Pancreas (tissue), 10 donors: Measurements from ENCODE around the gene UCN3. TPM values are rescaled to one million over a fixed set of nuclear protein-coding genes. Genes with fewer than 3 reads are reported as not detected.
"Not testable (repeated sequence)": the region's sequence is repeated elsewhere in the genome, so short reads cannot be mapped to it uniquely, and the experiment has no call there.

ENCODE experiments used
- ATAC-seq, 4 donors: fragments of 200-7000 bp; cut with Tn5 transposase; one replicate each; pipeline versions ENCODE4 v1.8.0 to v1.9.1; 2020; ENCODE audit warnings: mild to moderate bottlenecking in 4 of 4, moderate library complexity in 4 of 4
- DNase-seq, 6 donors: peaks; one replicate each; pipeline ENCODE4 v3.0.0-alpha.2; 2020
- FAIRE-seq: peaks from 2 replicates; lab custom pipeline; 2012; peaks lifted over from hg19 to GRCh38; lab: Jason Lieb, UNC
- H3K27ac ChIP-seq, 4 donors: fragments of 200-600 bp; sonication (generic); 1 replicate in 3 of 4; 2 replicates in 1 of 4; pipeline versions ENCODE4 v1.5.0 to v1.8.0; 2020
- H3K27me3 ChIP-seq, 4 donors: fragments of 200-600 bp; one replicate each; pipeline ENCODE4 v1.8.0; 2021
- H3K36me3 ChIP-seq, 3 donors: fragments of 200-600 bp; sonication (generic) in 1 of 3; one replicate each; pipeline versions ENCODE4 v1.5.0 to v1.8.0; 2020 to 2021
- H3K4me1 ChIP-seq, 3 donors: fragments of 200-600 bp; one replicate each; pipeline ENCODE4 v1.8.0; 2021
- H3K4me3 ChIP-seq, 4 donors: fragments of 200-600 bp; sonication (generic) in 2 of 4; one replicate each; pipeline versions ENCODE4 v1.5.0 to v1.8.0; 2020 to 2021
- H3K9me3 ChIP-seq, 4 donors: fragments of 200-600 bp; one replicate each; pipeline ENCODE4 v1.8.0; 2021
- CTCF ChIP-seq, 4 donors: fragments of 200-600 bp; sonication (generic) in 3 of 4; IDR thresholded peaks; one replicate each; pipeline versions ENCODE4 v1.5.0 to v1.8.0; 2021; ENCODE audit warnings: antibody characterized with exemption in 4 of 4
- WGBS, 2 donors: extraction: QIAGEN DNeasy Blood & Tissue Kit; methylation state at CpG; one replicate each; pipeline ENCODE4 v1.1.7; 2013; 5-methylcytosine and 5-hydroxymethylcytosine counted together
- intact Hi-C, 3 donors: fragments of 100-400 bp; cut with DNase I; formaldehyde crosslinking; loops; one replicate each; pipeline versions ENCODE4 v1.11.1 to v1.14.2; 2022
- polyA plus RNA-seq, 2 donors: library from polyadenylated mRNA; stranded (reverse); fragments of 200-250 nt; gene quantifications; one replicate each; pipeline ENCODE4 v1.2.3, GENCODE V29; 2013
- total RNA-seq, 6 donors: library from RNA; stranded (reverse); fragmentation: NEBNext Ultra II Directional in 4 of 6; extraction: Animal tissue kit (Norgen Biotek cat#: 25700) in 4 of 6; gene quantifications; one replicate each; pipeline versions ENCODE4 v1.2.1 to v1.2.4, GENCODE V29; 2021 to 2023
- donor health status: healthy with polysubstance abuse.
- donor health status: DM: no; HTN: no; CAD: no; lungs with moderate emphysema.
- donor health status: DM: no; HTN: no; CAD: no.
- donor health status: control.
- donor health status: control.
- donor health status: Bipolar disorder and iron deficiency.
- donor health status: DM: yes; HTN: yes; CAD: no.
- donor health status: DM: no; HTN: no; CAD: no.
- donor health status: DM: no; HTN: no; CAD: no.
- donor health status: DM: yes; HTN: yes; CAD: no.

UCN3 gene
- total and polyA plus RNA-seq, 8 donors: 0.66 to 45.7 (median 2.5) TPM

GRCh38 chr10:5370493-5371352 lies 6.0 kb downstream of the UCN3 start:
- H3K9me3 ChIP-seq: no peaks in the 10 kb centered on the region
- no peaks in the 10 kb centered on the region for H3K36me3 ChIP-seq
- no peak for TF ChIP-seq CTCF (IDR thresholded peaks at IDR 0.05)
- H3K27ac ChIP-seq: no peak overlapping the region
- DNase-seq (no peak), FAIRE-seq (no peak), ATAC-seq (no peak)
- H3K4me1 ChIP-seq: no peaks in the 10 kb centered on the region
- intact Hi-C loops: no loop called here
- no peaks in the 10 kb centered on the region for H3K27me3 ChIP-seq
- H3K4me3 ChIP-seq: no peak overlapping the region
- 71 to 92% methylated on average over 28 of the region's 28 CpGs for WGBS, 2 donors

DNA sequence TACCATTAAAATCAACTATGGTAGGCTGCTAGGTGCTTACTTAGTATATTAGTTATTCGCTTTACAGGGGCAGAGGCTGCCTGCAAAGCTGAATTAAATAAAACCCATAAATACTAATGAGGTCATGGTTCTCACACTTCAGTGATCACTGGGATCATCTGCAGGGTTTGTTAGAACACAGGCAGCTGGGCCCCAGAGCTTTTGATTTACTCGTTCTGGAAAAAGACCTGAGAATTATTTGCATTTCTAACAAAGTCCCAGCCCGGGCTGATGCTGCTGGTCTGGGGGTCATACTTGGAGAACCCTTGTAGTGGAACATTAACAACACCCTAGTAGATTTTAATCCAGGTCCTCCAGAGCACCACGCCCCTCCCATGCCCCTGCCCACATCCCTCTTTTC lies 8.5 kb downstream of the UCN3 start:
- Histone ChIP-seq H3K36me3 (no peaks in the 10 kb centered on the region), H3K4me3 (no peak overlapping the region), H3K9me3 (no peaks in the 10 kb centered on the region), H3K27me3 (no peaks in the 10 kb centered on the region), H3K27ac (no peak overlapping the region), H3K4me1 (no peaks in the 10 kb centered on the region)
- intact Hi-C loops: no loop called here
- no peak for DNase-seq
- FAIRE-seq: no peak
- no peak for ATAC-seq
- TF ChIP-seq CTCF (IDR thresholded peaks at IDR 0.05): no peak
- 69 to 71% methylated on average over 4 of the region's 4 CpGs for WGBS, 2 donors

GRCh38 chr10:5373891-5374611 lies 9.3 kb downstream of the UCN3 start:
- H3K4me3 ChIP-seq: no peak overlapping the region
- 75 to 82% methylated on average over 18 of the region's 22 CpGs for whole genome bisulfite sequencing, 2 donors
- intact Hi-C loops: no loop called here
- H3K27ac ChIP-seq: no peak overlapping the region
- H3K36me3 ChIP-seq: no peaks in the 10 kb centered on the region
- no peaks in the 10 kb centered on the region for H3K9me3 ChIP-seq
- no peaks in the 10 kb centered on the region for H3K27me3 ChIP-seq
- no peak for TF ChIP-seq CTCF (IDR thresholded peaks at IDR 0.05)
- DNase-seq (no peak), FAIRE-seq (no peak), ATAC-seq (no peak)
- H3K4me1 ChIP-seq: no peaks in the 10 kb centered on the region

DNA sequence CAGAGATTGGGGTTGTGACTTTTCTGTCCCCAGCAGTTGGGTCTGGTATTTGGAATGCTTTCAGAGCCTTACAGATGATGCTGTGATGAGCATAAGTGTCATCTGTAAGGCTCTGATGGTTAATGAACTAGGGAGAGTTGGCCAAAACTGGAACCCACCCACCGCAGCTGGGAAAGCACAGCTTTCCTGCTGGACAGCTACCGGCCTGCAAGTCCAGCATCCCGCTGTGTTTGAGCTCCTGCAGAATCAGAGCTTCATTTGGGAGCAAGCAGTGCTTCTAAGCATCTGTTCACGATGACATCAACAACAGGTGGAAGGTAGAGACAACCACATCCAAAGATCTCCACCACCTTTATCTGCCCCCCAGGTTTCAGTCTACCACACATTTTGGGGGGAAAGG lies 11.7 kb downstream of the UCN3 start:
- no peak for DNase-seq
- no peaks in the 10 kb centered on the region for H3K4me1 ChIP-seq
- H3K36me3 ChIP-seq: no peaks in the 10 kb centered on the region
- TF ChIP-seq CTCF (IDR thresholded peaks at IDR 0.05): no peak
- intact Hi-C loops: no loop called here
- no peak for FAIRE-seq
- no peak overlapping the region for H3K27ac ChIP-seq
- no peak overlapping the region for H3K4me3 ChIP-seq
- 59 to 71% methylated on average over 4 of the region's 4 CpGs for WGBS, 2 donors
- H3K27me3 ChIP-seq: no peaks in the 10 kb centered on the region
- no peaks in the 10 kb centered on the region for H3K9me3 ChIP-seq
- no peak for ATAC-seq

GRCh38 chr10:5379202-5379601 lies 14.4 kb downstream of the UCN3 start:
- H3K4me3 ChIP-seq, intact Hi-C loops, H3K36me3 ChIP-seq, ATAC-seq, FAIRE-seq, H3K9me3 ChIP-seq, H3K27me3 ChIP-seq, H3K4me1 ChIP-seq, H3K27ac ChIP-seq, DNase-seq: not testable (repeated sequence)
- 97 to 98% methylated on average over 5 of the region's 5 CpGs for WGBS, 2 donors

GRCh38 chr10:5380395-5380794 lies 15.6 kb downstream of the UCN3 start:
- 68 to 72% methylated on average over 12 of the region's 12 CpGs for WGBS, 2 donors
- intact Hi-C loops, H3K9me3 ChIP-seq, FAIRE-seq, ATAC-seq, H3K36me3 ChIP-seq, DNase-seq, H3K27me3 ChIP-seq, H3K4me3 ChIP-seq, H3K27ac ChIP-seq: not testable (repeated sequence)
- H3K4me1 ChIP-seq: peaks cover 0 to 10% (median 4%) of the 10 kb centered on the region in 3 donors
